Hepatocyte (in vitro differentiated cells): ENCODE measurements around the gene SIGLECL1.

Source experiments
- CTCF ChIP-seq: fragments of 200-600 bp; sonication (generic); IDR thresholded peaks from 2 replicates; pipeline ENCODE4 v1.5.1; 2016; ENCODE audit warnings: antibody characterized with exemption, mild to moderate bottlenecking; ENCODE audit not compliant: poor library complexity
- EZH2 ChIP-seq: fragments of 200-600 bp; sonication (generic); IDR thresholded peaks from 2 replicates; pipeline ENCODE4 v1.6.1; 2016; ENCODE audit warnings: antibody characterized with exemption, mild to moderate bottlenecking, borderline replicate concordance
- EZH2phosphoT487 ChIP-seq: fragments of 200-600 bp; sonication (generic); IDR thresholded peaks from one replicate; pipeline ENCODE4 v1.6.1; 2018; ENCODE audit warnings: antibody characterized with exemption, mild to moderate bottlenecking, low read depth, moderate library complexity; ENCODE audit not compliant: unreplicated experiment, severe bottlenecking

- TF ChIP-seq CTCF: no peak
- no peak for TF ChIP-seq EZH2
- TF ChIP-seq EZH2phosphoT487: no peak
These were observed 31.6 kb upstream of the SIGLECL1 start for GRCh38 chr19:51219307-51219706.
